IMR-90 (cell line): ENCODE results near the gene FBXW5.

Experiments
- BHLHE40 ChIP-seq: fragments of 150-350 bp; IDR thresholded peaks from 2 replicates; pipeline ENCODE4 v1.6.1; 2016; ENCODE audit warnings: mild to moderate bottlenecking, low read depth, low read length
- CEBPB ChIP-seq: IDR thresholded peaks from 2 replicates; pipeline ENCODE4 v1.6.1; 2012; ENCODE audit warnings: low read depth, low read length, improper control_type of control experiment
- CHD1 ChIP-seq: IDR thresholded peaks from 2 replicates; pipeline ENCODE4 v1.6.1; 2012; ENCODE audit warnings: low read depth, low read length, improper control_type of control experiment
- FOS ChIP-seq: fragments of 150-350 bp; IDR thresholded peaks from 2 replicates; pipeline ENCODE4 v1.6.1; 2016; ENCODE audit warnings: low read depth, low read length
- MAFK ChIP-seq: IDR thresholded peaks from 2 replicates; pipeline ENCODE4 v1.6.1; 2012; ENCODE audit warnings: low read depth, low read length, improper control_type of control experiment
- MAZ ChIP-seq: IDR thresholded peaks from 2 replicates; pipeline ENCODE4 v1.6.1; 2012; ENCODE audit warnings: low read depth, mild to moderate bottlenecking, low read length, improper control_type of control experiment, moderate library complexity, borderline replicate concordance
- MXI1 ChIP-seq: IDR thresholded peaks from 2 replicates; pipeline ENCODE4 v1.6.1; 2012; ENCODE audit warnings: low read depth, mild to moderate bottlenecking, low read length, moderate library complexity, borderline replicate concordance
- NFE2L2 ChIP-seq: fragments of 150-350 bp; IDR thresholded peaks from 2 replicates; pipeline ENCODE4 v1.6.1; 2016; ENCODE audit warnings: low read depth, mild to moderate bottlenecking, low read length
- POLR2A ChIP-seq: IDR thresholded peaks from 2 replicates; pipeline ENCODE4 v1.6.1; 2012; ENCODE audit warnings: mild to moderate bottlenecking, low read depth, low read length
- RAD21 ChIP-seq: IDR thresholded peaks from 2 replicates; pipeline ENCODE4 v1.6.1; 2012; ENCODE audit warnings: low read length, improper control_type of control experiment
- SMC3 ChIP-seq: fragments of 150-350 bp; IDR thresholded peaks from 2 replicates; pipeline ENCODE4 v1.6.1; 2016; ENCODE audit warnings: low read depth, mild to moderate bottlenecking, antibody characterized with exemption, low read length, moderate library complexity
- TF ChIP-seq, protein P1 (sequence below): conservative IDR thresholded peaks from 2 replicates; pipeline ENCODE4 v1.5.1; 2012; ENCODE audit warnings: mild to moderate bottlenecking, low read depth, low read length, improper control_type of control experiment
- TF ChIP-seq, protein P2 (sequence below): fragments of 150-350 bp; IDR thresholded peaks from 2 replicates; pipeline ENCODE4 v1.6.1; 2016; ENCODE audit warnings: low read depth, mild to moderate bottlenecking, low read length, moderate library complexity, borderline replicate concordance

DNA sequence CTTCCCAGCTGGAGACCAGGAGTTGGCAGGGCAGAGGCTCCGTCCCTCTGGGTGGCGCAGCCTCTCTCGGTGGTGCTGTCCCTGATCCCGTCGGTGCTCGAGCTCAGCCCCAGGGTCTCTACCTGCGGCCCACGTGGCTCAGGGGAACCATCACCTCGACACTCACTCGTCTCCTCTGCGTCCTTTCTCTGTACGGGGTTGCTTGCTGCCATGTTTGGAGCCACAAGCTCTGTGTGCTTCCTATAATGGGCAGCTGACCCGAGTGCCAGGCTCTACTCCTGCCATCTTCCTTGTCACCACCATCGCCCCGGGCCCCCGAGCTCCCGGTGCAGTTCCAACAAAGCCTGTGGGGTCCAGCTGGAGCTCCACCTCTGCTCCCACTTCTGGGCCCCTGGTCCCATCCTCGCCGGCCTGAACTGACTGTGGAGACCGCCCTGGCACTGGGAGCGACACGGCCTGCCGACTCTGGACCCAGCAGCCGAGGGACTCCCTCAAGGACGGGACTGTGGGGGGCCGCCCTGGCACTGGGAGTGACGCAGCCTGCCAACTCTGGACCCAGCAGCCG lies 5.0 kb downstream of the FBXW5 start:
- TF ChIP-seq, protein P1, sequence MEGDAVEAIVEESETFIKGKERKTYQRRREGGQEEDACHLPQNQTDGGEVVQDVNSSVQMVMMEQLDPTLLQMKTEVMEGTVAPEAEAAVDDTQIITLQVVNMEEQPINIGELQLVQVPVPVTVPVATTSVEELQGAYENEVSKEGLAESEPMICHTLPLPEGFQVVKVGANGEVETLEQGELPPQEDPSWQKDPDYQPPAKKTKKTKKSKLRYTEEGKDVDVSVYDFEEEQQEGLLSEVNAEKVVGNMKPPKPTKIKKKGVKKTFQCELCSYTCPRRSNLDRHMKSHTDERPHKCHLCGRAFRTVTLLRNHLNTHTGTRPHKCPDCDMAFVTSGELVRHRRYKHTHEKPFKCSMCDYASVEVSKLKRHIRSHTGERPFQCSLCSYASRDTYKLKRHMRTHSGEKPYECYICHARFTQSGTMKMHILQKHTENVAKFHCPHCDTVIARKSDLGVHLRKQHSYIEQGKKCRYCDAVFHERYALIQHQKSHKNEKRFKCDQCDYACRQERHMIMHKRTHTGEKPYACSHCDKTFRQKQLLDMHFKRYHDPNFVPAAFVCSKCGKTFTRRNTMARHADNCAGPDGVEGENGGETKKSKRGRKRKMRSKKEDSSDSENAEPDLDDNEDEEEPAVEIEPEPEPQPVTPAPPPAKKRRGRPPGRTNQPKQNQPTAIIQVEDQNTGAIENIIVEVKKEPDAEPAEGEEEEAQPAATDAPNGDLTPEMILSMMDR = no peak
- TF ChIP-seq POLR2A (no peak), MAFK (no peak), CHD1 (no peak), NFE2L2 (no peak), FOS (no peak), MAZ (no peak), CEBPB (no peak), RAD21 (no peak), SMC3 (no peak), MXI1 (no peak), BHLHE40 (no peak)
- TF ChIP-seq, protein P2, sequence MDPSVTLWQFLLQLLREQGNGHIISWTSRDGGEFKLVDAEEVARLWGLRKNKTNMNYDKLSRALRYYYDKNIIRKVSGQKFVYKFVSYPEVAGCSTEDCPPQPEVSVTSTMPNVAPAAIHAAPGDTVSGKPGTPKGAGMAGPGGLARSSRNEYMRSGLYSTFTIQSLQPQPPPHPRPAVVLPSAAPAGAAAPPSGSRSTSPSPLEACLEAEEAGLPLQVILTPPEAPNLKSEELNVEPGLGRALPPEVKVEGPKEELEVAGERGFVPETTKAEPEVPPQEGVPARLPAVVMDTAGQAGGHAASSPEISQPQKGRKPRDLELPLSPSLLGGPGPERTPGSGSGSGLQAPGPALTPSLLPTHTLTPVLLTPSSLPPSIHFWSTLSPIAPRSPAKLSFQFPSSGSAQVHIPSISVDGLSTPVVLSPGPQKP = no peak
